Ascending aorta (tissue), 2 donors: Measurements from ENCODE around the gene KAT2B. TPM values are rescaled to one million over a fixed set of nuclear protein-coding genes. Genes with fewer than 3 reads are reported as not detected.
"Not testable (repeated sequence)": the region's sequence is repeated elsewhere in the genome, so short reads cannot be mapped to it uniquely, and the experiment has no call there.

Source experiments
- DNase-seq, 2 donors: peaks; one replicate each; pipeline ENCODE4 v3.0.0-alpha.2; 2019; ENCODE audit warnings: low spot score in 2 of 2
- H3K27ac ChIP-seq, 2 donors: fragments of 200-600 bp; sonication (generic); one replicate each; pipeline ENCODE4 v1.5.1; 2016 to 2017; ENCODE audit warnings: mild to moderate bottlenecking in 1 of 2
- H3K27me3 ChIP-seq: fragments of 200-600 bp; sonication (generic); one replicate; pipeline ENCODE4 v1.5.1; 2017
- H3K36me3 ChIP-seq, 2 donors: fragments of 200-600 bp; sonication (generic); one replicate each; pipeline ENCODE4 v1.5.1; 2016
- H3K4me1 ChIP-seq, 2 donors: fragments of 200-600 bp; sonication (generic); one replicate each; pipeline ENCODE4 v1.5.1; 2016 to 2017; ENCODE audit warnings: mild to moderate bottlenecking in 1 of 2
- H3K4me3 ChIP-seq, 2 donors: fragments of 200-600 bp; sonication (generic); one replicate each; pipeline ENCODE4 v1.5.1; 2016 to 2017; ENCODE audit warnings: mild to moderate bottlenecking in 1 of 2
- H3K9me3 ChIP-seq, 2 donors: fragments of 200-600 bp; sonication (generic); one replicate each; pipeline ENCODE4 v1.5.1; 2016
- intact Hi-C: fragments of 100-400 bp; cut with DNase I; formaldehyde crosslinking; loops from one replicate; pipeline ENCODE4 v1.15.1; 2023
- total RNA-seq: library from RNA; depleted of rRNA; stranded (reverse); fragments of >200 nt; gene quantifications from one replicate; pipeline ENCODE4 v1.1.0, GENCODE V29; 2016
- TF ChIP-seq, protein P1 (sequence below), 3 experiments: fragments of 200-600 bp in 2 of 3; fragments of 450-650 bp in 1 of 3; sonication (generic) in 2 of 3; IDR thresholded peaks; one replicate each; pipeline ENCODE4 v1.5.1; 2016 to 2019; ENCODE audit warnings: antibody characterized with exemption in 3 of 3, mild to moderate bottlenecking in 1 of 3, moderate library complexity in 1 of 3

The KAT2B gene
- total RNA-seq, 1 donor from 2014 or later, result 10.5 TPM

DNA sequence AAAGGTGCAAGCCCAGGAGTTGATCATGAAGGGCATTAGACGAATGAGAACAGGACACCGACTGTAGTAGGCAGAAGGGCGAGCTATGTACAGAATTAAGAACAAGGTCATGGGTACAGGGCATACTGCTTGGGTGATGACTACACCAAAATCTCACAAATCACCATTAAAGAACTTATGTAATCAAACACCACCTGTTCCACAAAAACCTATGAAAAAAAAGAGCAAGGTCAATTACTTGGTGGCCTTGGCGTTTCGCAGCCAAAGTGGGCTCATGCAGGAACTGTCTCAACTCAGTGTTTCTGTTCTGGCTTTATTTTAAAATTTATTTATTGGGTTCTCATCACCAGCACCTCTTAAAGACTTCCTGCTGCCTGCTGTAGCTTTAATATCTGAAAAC lies 2.1 kb downstream of the KAT2B start:
- Histone ChIP-seq H3K4me1 (peaks cover 8 to 40% of the 10 kb centered on the region in 2 donors), H3K9me3 (no peaks in the 10 kb centered on the region), H3K36me3 (no peaks in the 10 kb centered on the region), H3K4me3 (peak overlapping the region in 1 of 2 donors; percentile 88), H3K27me3 (no peaks in the 10 kb centered on the region), H3K27ac (peak overlapping the region; percentile 96 to 97)
- TF ChIP-seq, protein P1, sequence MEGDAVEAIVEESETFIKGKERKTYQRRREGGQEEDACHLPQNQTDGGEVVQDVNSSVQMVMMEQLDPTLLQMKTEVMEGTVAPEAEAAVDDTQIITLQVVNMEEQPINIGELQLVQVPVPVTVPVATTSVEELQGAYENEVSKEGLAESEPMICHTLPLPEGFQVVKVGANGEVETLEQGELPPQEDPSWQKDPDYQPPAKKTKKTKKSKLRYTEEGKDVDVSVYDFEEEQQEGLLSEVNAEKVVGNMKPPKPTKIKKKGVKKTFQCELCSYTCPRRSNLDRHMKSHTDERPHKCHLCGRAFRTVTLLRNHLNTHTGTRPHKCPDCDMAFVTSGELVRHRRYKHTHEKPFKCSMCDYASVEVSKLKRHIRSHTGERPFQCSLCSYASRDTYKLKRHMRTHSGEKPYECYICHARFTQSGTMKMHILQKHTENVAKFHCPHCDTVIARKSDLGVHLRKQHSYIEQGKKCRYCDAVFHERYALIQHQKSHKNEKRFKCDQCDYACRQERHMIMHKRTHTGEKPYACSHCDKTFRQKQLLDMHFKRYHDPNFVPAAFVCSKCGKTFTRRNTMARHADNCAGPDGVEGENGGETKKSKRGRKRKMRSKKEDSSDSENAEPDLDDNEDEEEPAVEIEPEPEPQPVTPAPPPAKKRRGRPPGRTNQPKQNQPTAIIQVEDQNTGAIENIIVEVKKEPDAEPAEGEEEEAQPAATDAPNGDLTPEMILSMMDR (IDR thresholded peaks at IDR 0.05), result no peak
- intact Hi-C loops, result loop anchor here (5.0 to 10.0 kb wide), 2 partner anchors 35 to 618 kb away; no protein-coding TSS in a partner anchor
- DNase-seq, result no peak

DNA sequence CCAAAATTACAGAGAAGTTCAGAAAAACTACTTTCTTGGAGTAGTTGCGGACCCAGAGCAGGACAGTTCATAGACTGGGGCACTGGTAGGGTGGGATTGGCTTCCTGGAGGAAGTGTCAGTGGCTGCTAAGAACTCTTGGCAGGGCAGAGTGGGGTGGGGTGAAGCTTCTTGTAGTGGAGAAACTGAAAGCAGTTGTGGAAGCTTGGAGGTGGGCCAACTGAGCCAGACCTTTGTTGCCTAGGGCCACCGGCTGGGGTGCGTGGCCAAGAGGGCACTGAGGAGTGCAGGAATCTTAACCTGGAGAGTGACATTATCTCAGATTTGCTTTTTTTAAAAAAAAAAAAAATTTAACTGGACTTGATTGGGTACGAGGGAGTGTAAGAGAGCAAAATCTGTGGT lies 3.1 kb downstream of the KAT2B start:
- intact Hi-C loops, result loop anchor here (5.0 to 10.0 kb wide), 2 partner anchors 34 to 619 kb away; no protein-coding TSS in a partner anchor
- Histone ChIP-seq H3K9me3 (no peaks in the 10 kb centered on the region), H3K4me1 (peaks cover 8 to 42% of the 10 kb centered on the region in 2 donors), H3K27me3 (no peaks in the 10 kb centered on the region), H3K4me3 (peak overlapping the region; percentile 36 to 49), H3K27ac (peak overlapping the region; percentile 58 to 96), H3K36me3 (no peaks in the 10 kb centered on the region)
- DNase-seq, result peak; percentile 53 to 88
- TF ChIP-seq, protein P1 (IDR thresholded peaks at IDR 0.05), result no peak

DNA sequence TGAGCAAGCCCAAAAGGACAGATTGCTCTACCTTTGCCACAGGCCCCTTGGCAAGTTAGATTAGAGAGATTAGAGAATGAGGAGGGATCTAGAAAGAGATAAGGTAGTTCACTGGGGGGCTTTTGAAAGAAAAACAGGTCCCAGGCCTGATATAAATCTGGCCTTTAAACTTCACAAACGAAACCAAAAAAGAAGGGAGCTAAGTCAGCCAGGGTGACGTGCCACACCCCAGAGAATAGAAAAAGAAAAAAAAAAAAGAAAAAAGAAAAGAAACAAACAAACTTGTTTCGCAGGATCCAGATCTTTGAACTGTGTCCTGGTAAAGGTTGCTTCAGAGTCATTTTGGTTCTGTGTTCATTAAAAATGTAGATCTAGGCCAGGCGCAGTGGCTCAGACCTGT lies 3.6 kb downstream of the KAT2B start:
- Histone ChIP-seq H3K27me3 (no peaks in the 10 kb centered on the region), H3K9me3 (no peaks in the 10 kb centered on the region), H3K4me3 (peak overlapping the region; percentile 36 to 49), H3K4me1 (peaks cover 8 to 38% of the 10 kb centered on the region in 2 donors), H3K27ac (peak overlapping the region; percentile 58 to 96), H3K36me3 (no peaks in the 10 kb centered on the region)
- DNase-seq, result no peak
- TF ChIP-seq, protein P1 (IDR thresholded peaks at IDR 0.05), result no peak
- intact Hi-C loops, result loop anchor here (5.0 to 10.0 kb wide), 2 partner anchors 33 to 619 kb away; no protein-coding TSS in a partner anchor

DNA sequence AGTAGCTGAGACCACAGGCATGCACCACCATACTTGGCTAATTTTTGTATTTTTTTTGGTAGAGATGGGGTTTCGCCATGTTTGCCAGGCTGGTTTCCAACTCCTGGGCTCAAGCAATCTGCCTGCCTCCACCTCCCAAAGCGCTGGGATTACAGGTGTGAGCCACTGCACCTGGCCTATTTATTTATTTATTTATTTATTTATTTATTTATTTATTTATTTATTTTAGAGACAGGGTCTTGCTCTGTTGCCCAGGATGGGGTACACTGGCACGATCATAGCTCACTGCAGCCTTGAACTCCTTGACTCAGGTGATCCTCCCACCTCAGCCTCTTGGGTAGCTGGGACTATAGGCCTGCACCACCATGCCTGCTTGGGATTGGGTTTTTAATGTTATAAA lies 4.9 kb downstream of the KAT2B start:
- intact Hi-C loops, result loop anchor here (10.0 kb wide), 1 partner anchor 620 kb away; no protein-coding TSS in a partner anchor
- peaks cover 8 to 40% of the 10 kb centered on the region in 2 donors for H3K4me1 ChIP-seq

DNA sequence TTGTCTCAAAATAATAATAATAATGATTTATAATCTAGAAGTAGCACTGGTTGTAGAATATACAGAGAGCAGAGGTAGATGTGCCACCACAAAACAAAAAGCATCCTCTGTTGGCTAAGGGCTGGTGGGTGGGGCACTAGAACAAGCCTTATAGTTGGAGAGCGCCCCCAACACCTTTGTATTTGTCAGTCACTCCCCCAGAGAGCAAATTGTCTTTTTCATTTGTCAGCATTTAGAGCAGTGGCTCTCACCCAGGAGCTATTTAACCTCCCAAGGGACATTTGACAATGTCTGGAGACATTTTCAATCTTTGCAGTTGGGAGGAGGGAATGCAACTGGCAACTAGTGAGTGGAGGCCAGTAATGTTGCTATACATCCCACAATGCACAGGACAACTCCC lies 6.3 kb downstream of the KAT2B start:
- intact Hi-C loops, result loop anchor here (10.0 kb wide), 1 partner anchor 622 kb away; no protein-coding TSS in a partner anchor
- Histone ChIP-seq H3K27ac (no peak overlapping the region), H3K9me3 (no peaks in the 10 kb centered on the region), H3K36me3 (no peaks in the 10 kb centered on the region), H3K4me1 (peaks cover 8 to 40% of the 10 kb centered on the region in 2 donors), H3K4me3 (no peak overlapping the region), H3K27me3 (no peaks in the 10 kb centered on the region)
- TF ChIP-seq, protein P1 (IDR thresholded peaks at IDR 0.05), result no peak
- no peak for DNase-seq

More for the DNA sequence above, 4.9 kb downstream of the KAT2B start:
- H3K9me3 ChIP-seq, H3K27me3 ChIP-seq, H3K36me3 ChIP-seq, H3K27ac ChIP-seq, DNase-seq, H3K4me3 ChIP-seq: not testable (repeated sequence)

DNA sequence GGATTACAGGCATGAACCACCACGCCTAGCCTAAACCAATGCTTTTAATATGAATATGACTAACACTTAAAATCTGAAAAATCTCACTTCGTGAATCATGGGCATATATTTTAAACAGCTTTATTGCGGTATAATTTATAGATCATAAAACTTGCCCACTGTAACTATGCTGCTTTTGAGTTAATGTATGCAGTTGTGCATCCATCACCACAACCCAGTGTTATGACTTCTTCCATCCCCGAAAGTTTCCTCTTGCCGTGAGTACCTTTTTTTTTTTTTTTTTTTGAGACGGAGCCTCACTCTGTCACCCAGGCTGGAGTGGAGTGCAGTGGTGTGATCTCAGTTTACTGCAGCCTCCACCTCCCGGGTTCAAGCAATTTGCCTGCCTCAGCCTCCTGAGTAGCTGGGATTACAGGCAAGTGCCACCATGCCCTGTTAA lies 7.1 kb downstream of the KAT2B start:
- peak overlapping the region in 1 of 2 donors; percentile 45 for H3K4me3 ChIP-seq
- H3K27me3 ChIP-seq, result no peaks in the 10 kb centered on the region
- peaks cover 4 to 33% of the 10 kb centered on the region in 2 donors for H3K4me1 ChIP-seq
- no peaks in the 10 kb centered on the region for H3K9me3 ChIP-seq
- TF ChIP-seq, protein P1 (IDR thresholded peaks at IDR 0.05), result no peak
- intact Hi-C loops, result loop anchor here (10.0 kb wide), 1 partner anchor 623 kb away; no protein-coding TSS in a partner anchor
- no peaks in the 10 kb centered on the region for H3K36me3 ChIP-seq
- DNase-seq, result no peak
- H3K27ac ChIP-seq, result peak overlapping the region in 1 of 2 donors; percentile 52
